ENCODE data around the gene PPM1E.

- TF ChIP-seq FOSL1 (IDR thresholded peaks at IDR 0.05; ENCODE audit: insufficient read depth, low read depth, low read length), result no peak
- TF ChIP-seq ZNF274 (IDR thresholded peaks at IDR 0.05; ENCODE audit: borderline replicate concordance, extremely low read depth, low read length), result no peak
- no peak for TF ChIP-seq USF2 (IDR thresholded peaks at IDR 0.05; ENCODE audit: low read length)
- no peak for TF ChIP-seq PHF8 (conservative IDR thresholded peaks at IDR 0.05; ENCODE audit: low read depth, low read length)
- TF ChIP-seq POLR2A (IDR thresholded peaks at IDR 0.05; ENCODE audit: control extremely low read depth in 1 of 2, low read depth in 2 of 2, low read length in 2 of 2), result no peak
- TF ChIP-seq RFX5 (IDR thresholded peaks at IDR 0.05; ENCODE audit: borderline replicate concordance, low read depth, low read length), result no peak
- no peak for TF ChIP-seq CTCF (IDR thresholded peaks at IDR 0.05; ENCODE audit: control extremely low read depth in 1 of 3, insufficient read depth in 1 of 3, low read depth in 1 of 3, low read length in 3 of 3)
- TF ChIP-seq EP300 (IDR thresholded peaks at IDR 0.05; ENCODE audit: borderline replicate concordance in 1 of 2, low read depth in 2 of 2, low read length in 2 of 2), result no peak
- no peak for TF ChIP-seq HDAC6 (IDR thresholded peaks at IDR 0.05; ENCODE audit: low read depth, low read length)
- no peak for TF ChIP-seq HDAC2 (IDR thresholded peaks at IDR 0.05; ENCODE audit: borderline replicate concordance in 1 of 2, low read depth in 2 of 2, low read length in 2 of 2)
- no peak for TF ChIP-seq CEBPB (IDR thresholded peaks at IDR 0.05; ENCODE audit: low read depth, low read length)
- TF ChIP-seq GABPA (IDR thresholded peaks at IDR 0.05; ENCODE audit: borderline replicate concordance, insufficient read depth, low read length), result no peak
- TF ChIP-seq YY1 (IDR thresholded peaks at IDR 0.05; ENCODE audit: low read depth, low read length), result no peak
These were observed 143.5 kb downstream of the PPM1E start for GRCh38 chr17:58899191-58899590.

All from H1 (cell line).